GM21360 (cell line): ENCODE data around the gene URB2.
"Not testable (repeated sequence)": the region's sequence is repeated elsewhere in the genome, so short reads cannot be mapped to it uniquely, and the experiment has no call there.

Source experiments
- ATAC-seq: cut with Tn5 transposase; IDR thresholded peaks from one replicate; pipeline ENCODE4 v1.9.1; 2021; ENCODE audit warnings: mild to moderate bottlenecking, moderate library complexity; ENCODE audit not compliant: unreplicated experiment

Gene URB2

DNA sequence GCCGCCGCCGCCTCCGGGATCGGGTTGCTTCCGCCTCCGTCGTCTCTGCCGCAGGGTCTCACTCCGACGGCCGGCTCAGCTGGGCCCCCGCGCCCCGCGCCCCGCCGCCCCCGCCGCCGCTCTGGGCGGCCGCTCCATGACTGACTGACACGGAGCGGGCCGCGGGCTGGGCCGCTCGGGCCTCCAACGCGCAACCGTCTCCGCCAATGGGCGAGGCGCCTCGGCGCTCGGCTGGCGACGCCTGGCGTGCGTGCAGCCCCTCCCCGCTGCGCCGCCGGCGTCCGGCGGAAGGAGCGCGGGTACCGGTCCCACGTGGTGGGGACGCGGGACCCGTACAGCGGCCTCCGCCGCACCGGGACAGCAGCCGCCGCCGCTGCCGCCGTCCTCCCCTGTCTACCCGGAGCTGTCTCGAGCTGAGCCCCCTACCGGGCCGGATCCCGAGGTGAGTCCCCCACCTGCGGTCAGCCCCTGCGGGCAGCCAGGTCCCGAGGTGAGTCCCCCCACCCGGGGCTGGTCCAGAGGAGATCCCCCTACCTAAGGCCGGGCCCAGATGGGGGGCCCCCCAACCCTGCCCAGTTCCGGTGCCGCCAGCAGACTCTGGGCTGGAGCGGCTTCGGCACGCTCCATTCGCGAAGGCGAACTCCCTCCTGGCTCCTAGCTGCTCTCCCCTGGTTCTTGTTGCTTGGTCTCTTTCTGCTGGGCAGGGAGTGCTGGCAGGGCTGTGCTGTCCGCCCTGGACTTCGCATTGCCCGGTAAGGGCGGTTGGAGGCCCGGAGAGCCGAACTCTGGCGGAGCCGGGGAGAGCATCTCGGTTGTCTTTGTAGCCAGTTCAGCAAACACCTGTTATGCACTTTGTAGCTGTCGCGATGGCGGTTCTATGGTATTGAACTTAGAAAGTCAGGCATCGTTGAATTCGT lies at the start of gene URB2, which contains the start of gene TAF5L:
Gene URB2, plus strand, starts transcription at position 333 of the 917 bp plus-strand sequence. CDS start 1,387 bp downstream, outside the sequence.
Gene TAF5L, minus strand, starts transcription at position 208 of the 917 bp plus-strand sequence. CDS start 11,640 bp downstream, outside the sequence.
- ATAC-seq: peak; percentile 88

DNA sequence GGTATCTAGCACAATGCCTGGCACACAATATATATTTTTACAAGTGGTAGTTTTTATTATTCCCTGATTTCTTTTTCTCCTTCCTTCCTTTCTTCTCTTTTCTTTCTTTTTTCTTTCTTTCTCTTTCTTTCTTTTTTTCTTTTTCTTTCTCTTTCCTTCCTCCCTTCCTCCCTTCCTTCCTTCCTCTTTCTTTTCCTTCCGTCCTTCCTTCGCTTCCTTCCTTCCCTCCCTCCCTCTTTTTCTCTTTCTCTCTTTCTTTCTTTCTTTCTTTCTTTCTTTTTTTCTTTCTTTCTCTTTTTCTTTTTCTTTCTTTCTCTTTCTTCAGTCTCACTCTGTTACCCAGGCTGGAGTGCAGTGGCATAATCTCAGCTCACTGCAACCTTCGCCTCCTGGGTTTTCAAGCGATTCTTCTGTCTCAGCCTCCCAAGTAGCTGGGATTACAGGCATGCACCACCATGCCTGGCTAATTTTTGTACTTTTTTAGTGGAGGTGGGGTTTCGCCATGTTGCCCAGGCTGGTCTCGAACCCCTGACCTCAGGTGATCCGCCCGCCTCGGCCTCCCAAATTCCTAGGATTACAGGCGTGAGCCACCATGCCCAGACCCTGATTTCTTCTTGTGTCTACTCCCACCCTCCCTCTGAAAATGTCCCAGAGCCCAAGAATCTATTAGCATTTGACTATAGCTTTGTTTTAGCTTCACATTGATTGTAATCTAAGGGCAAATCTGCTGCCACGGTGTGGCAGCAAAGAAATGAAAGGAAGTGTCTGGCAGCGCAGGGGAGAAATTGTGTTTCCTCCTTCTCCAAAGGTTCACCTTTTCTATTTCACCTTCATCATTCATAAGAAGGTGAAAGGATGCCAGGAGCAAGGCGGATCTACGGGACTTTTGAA lies 47.6 kb upstream of the URB2 start:
- no peak for ATAC-seq

DNA sequence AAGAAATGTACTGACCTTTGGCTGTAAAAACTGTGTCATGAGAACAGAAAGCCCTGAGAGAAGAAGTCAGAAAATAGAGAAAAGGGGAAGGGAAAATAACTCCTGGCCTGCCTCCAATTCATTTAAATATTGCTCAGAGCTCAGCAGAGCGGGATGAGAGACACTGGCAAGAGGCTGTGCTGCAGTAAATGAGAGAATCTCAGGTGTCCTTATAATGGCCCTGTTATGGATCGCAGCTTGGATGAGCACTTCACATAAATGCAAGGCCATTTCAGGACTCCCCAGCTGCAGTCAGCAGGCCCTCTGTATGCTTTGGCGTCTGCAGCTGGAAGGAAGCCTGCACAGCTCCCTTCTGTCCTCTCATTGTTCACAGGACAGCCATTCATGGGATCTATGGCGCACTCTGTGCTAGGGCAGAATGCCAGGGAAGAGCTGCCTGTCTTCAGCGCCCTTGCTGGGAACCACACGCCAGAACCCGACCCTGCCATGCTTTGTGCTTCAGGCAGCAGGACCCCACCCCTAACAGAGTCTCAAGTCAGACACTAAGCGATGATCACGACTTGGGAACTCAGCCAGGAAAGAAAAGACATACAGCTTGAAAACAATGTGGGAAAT lies 46.9 kb upstream of the URB2 start:
- peak; percentile 81 for ATAC-seq

DNA sequence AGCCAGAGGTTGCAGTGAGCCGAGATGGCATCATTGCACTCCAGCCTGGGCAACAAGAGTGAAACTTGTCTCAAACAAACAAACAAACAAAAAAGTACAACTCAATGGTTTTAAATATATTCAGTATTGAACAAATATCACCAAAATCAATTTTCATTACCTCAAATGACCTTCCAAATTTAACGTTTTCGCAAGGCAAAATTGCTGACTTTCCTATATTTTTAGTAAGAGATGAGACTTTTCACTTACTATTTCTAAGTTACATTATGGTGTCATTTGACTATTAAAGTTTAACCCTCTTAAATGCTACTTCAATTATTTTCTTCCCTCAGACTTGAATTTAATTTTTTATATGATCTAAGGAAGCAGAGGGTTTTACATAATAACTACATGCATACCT lies 44.6 kb upstream of the URB2 start:
- no peak for ATAC-seq

DNA sequence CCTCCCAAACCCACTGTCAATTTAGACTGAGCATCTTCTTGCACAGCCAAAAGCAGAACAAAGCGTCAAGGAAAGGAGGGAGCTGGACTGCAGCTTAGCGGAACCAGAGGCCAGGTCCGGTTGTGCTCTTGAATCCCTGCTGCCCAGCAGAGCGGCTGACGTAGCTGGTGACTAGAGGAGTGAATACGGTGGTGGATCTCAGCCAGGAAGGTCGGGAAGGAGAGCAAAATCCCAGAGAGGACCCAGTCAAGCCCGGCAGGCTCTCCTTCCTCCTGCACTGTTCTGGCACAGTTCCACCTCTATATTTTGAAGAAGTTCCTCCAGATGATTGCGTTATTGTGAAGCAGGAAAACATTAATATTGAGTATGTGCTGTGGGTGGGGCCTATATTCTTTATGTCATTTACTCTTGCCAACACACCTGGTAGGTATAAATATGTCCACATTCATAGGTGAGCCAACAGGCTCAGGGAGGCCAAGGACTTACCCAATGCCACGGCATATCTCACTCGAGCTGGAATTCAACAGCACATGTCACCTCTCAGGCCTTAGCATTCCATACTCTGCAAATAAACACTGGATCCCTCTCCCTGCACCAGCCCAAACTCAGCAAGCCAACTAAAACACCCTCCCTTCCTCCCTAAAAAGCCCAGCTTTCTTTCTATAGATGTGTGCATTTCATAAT lies 43.9 kb upstream of the URB2 start:
- no peak for ATAC-seq

DNA sequence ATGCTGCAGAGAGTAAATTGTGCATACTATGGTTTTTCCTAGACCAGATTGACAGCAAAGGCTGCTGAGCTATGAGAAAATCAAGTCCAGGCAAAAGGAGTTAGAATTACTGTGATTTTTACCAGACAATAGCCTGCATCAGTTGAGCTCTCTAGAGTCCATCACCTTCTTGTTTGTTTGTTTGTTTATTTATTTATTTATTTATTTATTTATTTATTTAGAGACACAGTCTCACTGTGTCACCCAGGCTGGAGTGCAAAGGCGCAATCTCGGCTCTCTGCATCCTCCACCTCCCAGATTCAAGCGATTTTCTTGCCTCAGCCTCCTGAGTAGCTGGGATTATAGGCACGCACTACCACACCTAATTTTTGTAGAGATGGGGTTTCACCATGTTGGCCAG lies 43.3 kb upstream of the URB2 start:
- no peak for ATAC-seq

DNA sequence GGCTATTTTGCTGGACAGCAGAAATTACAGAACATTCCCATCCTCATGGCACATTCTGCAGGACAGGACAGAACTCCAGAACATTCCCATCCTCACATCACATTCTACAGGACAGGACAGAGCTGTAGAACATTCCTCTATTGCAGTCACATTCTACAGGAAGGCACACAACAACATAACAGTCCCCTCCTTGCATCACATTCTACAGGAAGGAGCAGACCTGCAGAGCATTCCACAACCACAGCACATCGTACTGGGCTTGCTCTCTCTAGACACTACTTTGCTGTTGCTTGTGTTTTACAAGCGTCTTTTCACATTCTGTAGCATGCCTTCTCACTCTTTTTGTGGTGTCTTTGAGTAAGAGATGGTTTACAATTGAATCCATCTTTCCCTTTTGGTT lies 40.7 kb upstream of the URB2 start:
- no peak for ATAC-seq

DNA sequence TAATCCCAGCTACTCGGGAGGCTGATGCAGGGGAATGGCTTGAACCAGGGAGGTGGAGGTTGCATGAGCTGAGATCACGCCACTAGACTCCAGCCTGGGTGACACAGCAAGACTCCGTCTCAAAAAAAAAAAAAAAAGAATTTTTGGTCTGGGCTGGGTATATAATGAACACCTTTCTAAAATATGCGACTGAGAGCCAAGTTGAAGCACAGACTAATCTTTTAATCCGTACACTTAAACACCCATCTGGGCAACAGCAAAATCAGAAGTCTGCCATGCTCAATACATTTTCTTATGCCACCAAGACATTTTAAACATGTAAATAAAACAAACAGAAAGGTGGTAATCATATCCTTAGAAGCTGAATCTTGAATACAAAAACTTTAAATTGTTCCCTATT lies 35.9 kb upstream of the URB2 start:
- no peak for ATAC-seq

DNA sequence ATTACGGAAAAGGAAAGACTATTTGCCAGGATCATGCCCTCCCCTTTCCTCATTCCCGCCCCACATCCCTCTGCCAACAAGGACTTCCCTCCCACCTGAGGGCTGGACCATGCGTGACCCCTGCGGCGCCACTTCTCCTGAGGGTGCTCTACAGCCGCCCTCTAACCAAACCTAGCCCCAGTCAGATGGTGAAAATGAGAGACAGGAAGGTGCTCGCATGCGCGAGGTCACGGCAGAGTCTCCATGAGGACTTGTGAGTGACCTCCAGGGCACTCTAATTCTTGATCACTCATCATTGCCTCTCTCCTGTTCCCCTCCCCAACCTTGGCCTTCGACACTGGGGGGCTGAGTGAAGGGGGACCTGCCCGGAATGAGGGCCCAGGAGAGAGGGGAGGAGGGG lies 32.2 kb upstream of the URB2 start:
- no peak for ATAC-seq

DNA sequence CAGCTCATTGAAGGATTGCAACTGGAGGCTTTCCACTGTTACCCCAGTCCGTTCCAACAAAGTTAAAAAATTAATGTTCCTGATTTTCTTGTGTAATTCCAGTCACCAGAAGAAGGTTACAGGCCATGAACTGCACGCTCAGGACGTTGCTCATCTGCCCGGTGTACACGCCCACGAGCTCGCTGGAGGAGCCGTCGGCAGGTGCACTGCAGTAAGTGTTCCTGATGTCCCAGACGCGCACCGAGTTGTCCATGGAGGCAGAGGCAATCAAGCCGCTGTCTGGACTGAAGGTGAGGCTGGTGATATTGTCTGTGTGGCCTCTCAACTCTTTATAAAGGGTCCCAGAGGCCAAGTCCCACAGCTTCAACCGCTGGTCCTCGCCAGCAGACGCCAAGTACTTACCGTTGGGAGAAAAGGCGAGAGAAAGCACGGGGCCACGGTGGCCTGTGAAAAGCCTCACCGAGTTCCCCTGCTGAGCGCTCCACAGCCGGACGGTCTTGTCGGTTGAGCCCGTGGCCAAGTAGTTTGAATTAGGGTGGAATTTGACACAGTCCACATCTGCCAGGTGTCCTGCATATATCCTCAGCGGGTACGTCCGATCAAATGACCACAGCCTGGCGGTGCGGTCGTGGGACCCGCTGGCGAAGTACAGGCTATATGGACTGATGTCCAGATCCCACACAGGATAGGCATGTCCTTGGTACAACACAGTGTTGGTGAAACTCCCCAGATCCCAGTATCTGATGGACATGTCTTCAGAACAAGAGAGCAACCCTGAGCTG lies 31.6 kb upstream of the URB2 start:
- ATAC-seq: no peak

DNA sequence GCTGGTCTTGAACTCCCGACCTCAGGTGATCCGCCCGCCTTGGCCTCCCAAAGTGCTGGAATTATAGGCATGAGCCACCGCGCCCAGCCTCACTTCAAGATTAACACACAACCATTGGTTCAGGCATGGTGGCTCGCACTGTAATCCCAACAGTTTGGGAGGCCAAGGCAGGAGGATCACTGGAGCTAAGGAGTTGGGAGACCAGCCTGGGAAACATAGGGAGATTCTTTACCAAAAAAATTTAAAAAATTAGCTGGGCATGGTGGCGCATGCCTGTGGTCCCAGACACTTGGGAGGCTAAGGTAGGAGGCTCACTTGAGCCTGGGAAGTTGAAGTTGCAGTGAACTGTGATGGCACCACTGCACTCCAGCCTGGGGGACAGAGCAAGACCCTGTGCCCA lies 30.2 kb upstream of the URB2 start:
- ATAC-seq: not testable (repeated sequence)

DNA sequence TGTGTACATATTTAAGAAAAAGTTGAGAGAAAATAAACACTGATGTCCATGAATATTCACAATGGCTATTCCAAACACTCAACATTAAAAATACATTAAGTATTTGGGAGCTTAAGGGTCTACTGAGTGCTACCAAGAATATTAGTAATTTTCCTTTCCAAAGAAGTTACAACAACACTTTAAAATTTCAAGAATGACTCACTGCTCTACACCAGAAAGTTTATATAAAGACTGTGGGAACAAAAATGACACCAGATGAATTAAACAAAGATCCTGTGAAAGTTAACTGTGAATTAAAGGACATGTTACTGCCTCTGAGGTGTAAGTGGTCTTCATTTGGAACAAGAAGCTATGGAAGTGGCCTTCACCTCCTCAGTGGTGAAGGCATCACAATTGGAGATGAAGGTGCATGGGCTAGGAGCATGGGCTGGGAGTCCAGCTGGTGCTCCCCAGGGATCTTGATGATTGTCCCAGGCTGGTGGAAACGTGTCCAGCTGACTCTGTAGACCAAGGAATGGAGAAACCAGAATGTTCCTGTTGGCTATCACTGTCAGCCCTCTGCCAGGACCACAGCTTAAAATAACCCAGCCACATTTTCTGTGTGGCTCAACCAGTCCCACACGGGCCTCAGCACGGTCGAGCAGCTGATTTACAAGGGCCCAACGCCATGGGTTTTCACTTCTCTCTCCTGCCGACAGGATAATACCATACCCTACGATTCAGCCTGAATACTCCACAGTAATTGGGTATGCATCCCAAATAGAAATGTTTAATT lies 28.9 kb upstream of the URB2 start:
- ATAC-seq: no peak

DNA sequence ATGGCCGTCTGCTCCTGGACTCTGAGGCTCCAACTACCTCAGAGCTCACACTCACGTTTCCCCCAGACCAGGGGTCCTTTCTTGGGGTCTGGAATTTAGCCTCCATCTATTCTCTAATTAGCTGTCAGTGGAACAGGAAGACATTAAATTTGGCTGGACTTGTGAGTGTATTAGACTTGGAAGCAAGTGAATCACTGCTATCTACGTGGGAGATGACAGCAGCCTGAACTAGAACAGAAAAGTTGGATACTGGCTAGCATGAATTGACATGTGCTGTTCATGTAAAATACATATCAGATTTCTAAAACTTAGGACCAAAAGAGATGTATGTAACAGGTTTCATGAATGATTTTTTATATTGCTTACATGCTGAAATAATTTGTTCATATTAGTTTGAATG lies 28.2 kb upstream of the URB2 start:
- no peak for ATAC-seq

DNA sequence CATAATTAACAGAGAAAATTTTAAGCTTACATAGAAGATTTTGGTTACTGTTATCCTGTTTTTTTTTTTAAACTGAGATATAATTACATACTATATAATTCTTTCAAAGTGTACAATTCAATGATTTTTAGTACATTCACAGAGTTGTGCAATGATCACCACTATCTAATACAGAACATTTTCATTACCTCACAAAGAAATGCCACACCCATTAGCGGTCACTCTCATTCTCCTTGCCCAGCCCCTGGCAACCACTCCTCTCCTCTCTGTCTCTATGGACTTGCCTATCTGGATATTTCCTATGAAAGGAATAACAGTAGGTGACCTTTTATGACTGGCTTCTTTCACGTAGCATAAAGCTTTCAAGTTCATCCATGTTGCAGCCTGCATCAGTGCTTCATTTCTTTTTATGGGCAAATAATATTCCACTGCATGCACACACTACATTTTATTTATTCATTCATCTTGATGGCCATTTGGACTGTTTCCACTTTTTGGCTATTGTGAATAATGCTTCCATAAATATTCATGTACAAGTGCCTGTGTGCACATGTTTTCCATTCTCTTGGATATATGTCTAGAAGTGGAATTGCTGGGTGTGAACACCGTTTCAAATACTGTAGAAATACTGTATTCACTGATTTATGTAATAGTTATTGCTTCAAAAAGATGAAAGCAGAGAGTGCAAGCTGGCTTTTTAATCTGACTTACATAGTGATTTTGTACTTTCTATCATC lies 26.7 kb upstream of the URB2 start:
- no peak for ATAC-seq

DNA sequence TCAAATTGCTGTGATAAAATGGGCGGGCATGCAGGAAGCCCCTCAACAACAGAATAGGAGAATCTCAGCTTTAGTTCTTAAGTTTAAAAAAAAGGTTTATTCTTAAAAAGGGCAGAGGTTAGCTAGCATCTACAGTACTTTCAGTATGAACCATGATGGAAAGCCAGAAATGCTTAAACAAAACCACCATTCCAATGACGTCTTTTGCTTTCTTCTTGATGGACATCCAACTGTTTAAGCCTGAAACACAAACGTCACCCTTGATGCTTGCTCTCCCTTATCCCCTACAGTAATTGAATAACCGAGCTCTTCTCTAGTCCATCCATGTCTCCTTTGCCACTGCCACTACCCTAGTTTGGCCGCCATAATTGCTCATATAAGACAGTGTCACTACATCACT lies 25.8 kb upstream of the URB2 start:
- no peak for ATAC-seq

DNA sequence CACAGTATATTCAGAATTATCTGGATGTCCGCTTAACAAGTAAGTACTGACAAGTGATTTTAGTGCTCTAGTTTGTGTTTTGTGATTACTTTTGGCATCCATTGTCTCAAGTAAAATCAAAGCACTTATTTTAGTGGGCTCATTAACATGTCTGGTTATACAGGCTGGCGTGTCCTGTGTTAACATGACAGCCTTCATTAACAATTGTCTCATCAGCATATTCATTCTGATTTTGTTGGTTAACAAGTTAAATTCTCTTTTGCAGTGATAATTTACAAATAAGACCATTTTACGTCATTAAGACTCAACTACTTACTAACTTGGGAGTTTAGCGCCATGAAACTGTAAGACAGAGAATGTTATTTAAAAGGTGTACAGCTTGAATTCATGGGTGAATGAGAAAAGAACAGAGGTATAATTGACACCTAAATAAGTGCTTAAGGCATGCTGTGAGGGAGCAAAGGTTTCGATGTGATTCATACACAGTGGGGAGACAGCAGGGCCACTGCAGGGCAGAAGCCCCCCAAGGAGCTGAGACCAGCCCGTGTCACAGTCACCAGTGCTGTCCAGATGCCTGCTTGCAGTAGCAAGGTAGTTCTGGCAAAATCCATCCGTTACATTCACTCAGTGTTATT lies 22.6 kb upstream of the URB2 start:
- no peak for ATAC-seq

DNA sequence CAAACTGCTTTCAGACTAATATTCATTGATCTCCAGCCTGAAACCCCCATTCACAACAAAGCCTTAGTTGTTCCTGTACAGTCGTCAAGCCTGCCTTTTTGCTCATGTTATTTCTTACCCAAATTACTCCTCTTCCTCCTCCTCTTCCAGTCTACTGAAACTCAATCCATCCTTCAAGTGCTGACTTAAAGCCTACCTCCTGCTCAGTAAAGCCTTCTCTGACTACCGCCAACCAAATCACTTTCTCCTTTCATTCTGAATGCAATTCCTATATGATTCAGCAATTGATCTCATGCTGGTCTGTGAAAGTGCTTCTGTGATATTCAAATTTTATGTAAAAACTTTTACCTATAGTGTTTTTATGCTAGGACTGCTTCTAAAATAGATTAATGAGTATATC lies 18.7 kb upstream of the URB2 start:
- ATAC-seq: no peak

DNA sequence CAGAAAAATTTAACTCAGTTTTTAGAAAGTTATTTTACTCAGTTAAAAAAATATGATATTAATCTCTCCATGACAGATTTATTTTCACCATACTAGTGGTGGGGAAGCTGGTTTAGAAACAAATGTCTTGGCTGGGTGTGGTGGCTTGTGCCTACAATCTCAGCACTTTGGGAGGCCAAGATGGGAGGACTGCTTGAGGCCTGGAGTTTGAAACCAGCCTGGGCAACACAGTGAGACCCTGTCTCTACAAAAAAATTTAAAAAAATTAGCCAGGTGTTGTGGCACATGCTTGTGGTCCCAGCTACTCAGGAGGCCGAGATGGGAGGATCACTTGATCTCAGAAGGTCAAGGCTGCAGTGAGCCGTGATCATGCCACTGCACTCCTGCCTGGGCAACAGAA lies 17.5 kb upstream of the URB2 start:
- ATAC-seq: no peak
